GM18511 (cell line): ENCODE results near the gene TGFB3.
A peak's percentile ranks its signal among the peaks of the same experiment; 100 is the strongest.

Source experiments
- ATAC-seq: cut with Tn5 transposase; IDR thresholded peaks from one replicate; pipeline ENCODE4 v1.9.1; 2021; ENCODE audit warnings: mild to moderate bottlenecking, moderate library complexity; ENCODE audit not compliant: unreplicated experiment

TGFB3 gene

DNA sequence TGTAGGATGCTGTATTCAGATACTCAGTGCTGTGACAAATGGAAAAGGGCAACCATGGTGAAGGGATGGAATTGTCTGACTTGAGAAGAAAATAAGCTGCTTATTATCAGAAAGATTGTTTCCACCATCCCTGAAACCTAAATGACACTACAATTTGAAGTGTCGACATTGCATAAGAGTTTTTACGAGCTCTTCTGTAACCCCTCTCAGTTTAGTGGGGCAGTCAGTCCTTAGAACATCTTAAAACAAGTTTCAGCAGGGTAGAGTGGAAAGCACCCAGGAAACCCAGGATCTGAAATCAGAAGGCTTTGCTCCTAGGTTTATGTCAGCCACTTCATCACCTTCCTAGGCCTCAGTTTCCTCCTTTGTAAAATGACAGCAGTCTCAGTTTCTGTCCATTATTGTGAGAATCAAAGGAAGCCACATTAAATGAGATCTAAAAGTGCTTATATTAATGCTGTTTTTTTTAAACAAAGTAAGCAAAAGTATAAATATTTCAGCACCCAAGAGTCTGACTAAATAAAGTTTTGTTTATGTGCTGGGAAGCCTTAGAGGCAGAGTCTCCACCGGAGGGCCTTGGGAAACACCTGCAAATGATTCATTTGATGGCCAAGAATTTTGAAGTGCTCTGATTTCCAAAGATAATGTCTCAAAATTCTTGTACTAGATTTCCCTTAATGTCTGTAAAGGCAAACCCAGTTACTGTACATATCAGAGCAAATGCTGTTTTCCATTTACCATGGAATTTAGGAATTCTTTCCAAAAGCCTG is 5.6 kb upstream of the TGFB3 start:
- ATAC-seq, result no peak

DNA sequence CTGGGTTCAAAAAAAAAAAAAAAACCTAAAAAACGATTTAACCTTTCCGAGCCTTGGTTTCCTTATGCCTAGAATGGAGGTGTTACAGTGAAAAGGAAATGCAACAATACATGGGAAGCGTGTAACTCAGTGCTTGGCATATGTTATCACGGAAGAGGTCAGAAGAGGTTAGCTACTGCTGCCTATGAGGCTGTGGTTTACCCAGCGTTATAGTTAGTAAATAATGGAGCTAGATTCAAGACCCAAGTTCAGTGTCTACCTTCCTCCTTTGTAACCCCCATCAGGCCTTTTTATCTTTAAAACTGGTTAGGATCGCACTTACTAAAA is 4.6 kb upstream of the TGFB3 start:
- ATAC-seq, result no peak

DNA sequence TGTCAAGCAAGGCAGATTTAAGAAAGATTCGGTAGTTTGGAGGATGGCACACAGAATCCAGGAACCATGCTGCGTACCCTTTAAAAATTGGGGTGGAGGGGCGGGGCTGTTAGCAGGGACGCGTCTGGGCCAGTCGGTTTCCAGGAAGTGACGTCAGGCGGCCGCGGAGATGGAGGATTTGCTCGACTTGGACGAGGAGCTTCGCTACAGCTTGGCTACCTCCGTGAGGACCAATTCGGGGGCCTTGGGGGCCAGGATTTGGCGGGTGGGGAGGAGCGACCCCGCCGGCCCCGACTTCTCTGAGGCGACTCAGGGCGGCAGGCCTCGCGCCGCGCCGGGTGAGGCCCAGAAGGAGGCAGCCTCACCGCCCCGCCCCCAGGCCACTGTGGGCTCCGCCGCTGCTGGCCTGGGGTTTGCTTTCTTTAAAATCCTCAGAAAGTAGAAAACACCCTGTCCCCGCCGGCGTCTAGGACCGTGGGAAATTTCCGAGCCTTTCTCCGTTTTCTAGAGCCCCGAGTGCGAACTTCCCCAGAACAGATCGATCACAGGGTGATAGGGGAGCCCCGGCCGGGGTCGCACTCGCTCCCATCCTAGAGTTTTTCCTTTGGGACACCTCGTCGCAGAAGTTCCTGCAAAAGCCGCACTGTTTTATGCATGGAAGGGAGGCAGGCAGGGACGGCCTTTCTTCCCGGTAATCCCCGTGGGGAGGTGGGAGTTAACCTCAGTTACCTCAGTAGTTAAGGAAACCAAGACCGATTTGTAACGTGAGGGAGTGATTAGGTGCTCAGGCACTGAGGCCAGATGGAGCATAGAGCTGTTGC is 4.0 kb upstream of the TGFB3 start, which contains the start of gene IFT43:
Gene IFT43 (plus strand): TSS at position 146 of the 821 bp plus-strand sequence. CDS start 24 bp downstream, at position 170.
- ATAC-seq, result peak; percentile 68

DNA sequence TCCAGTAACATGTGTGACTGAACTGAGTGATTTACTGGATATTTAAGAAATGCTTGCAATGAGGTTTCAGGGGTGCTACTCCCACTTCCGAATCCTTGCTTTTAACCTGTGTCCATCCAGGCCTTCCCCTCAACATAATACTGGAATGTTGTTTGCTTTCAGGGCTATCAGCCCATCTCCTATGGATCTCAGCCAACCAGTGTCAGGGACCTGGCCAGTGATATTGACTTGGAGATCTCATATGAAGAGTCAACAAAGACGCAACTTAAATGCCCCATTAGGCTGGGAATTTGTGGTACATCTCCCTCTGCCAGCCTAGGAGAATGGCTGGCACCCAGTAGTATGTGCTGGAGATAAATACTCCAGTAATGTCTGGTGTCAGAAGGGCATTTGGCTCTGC is 2.9 kb upstream of the TGFB3 start:
- no peak for ATAC-seq

DNA sequence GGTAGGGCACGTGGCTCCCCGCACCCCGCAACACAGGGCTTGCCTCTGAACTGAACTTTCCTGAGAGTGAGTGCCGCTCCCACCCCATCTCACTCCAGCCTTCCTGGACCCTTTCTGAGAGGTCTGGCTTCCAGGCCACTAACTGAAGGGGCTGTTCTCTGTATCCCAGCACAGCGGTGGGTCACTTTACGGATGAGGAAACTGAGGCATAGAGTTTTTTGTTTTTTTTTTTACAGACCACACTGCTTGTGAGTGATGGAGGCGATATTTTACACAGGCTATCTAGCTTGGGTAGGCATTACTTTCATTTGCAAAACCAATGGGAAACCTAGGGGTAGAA is 1.2 kb upstream of the TGFB3 start:
- ATAC-seq, result no peak

DNA sequence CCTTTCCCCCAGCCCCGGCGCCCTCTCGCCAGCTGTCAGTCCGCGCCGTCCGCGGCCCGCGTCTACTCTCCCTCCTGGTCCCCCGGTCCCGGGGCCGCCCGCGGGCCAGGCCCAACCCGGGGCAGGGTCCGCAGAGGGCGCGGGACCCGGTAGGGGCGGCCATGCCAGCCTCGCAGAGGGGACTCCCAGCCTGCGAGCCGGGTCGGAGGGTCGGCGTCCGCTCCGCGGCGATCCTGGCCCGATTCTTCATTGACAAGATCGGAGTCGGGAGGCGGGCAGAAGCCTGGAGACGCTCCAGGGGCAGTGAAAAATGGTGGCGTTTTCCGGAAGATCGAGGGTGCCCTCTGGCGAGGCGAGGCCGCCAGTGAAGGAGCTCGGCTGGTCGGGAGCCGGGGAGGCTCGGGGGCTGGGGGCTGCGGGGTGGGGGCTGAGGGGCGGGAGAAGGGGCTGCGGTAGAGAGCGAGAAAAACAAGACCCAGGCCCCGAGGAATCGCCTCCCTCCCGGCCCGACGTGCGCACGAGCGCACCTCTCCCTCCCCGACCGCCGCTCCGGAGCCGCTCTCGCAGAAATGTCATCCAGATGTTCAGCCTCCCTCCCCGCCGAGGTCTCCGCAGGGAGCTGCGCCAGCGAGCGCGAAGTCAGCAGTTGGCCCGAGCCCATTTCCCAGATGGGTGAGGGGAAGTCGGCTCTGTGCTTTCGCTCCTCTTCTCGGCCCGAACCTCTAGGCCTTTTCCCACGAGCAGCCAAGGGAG is 647 bp upstream of the TGFB3 start:
- peak; percentile 57 for ATAC-seq

GRCh38 chr14:75980856-75981255 is 939 bp downstream of the TGFB3 start:
- ATAC-seq, result no peak

GRCh38 chr14:75979648-75980565 is 1.9 kb downstream of the TGFB3 start:
- no peak for ATAC-seq

GRCh38 chr14:75979071-75979571 is 2.7 kb downstream of the TGFB3 start:
- no peak for ATAC-seq

GRCh38 chr14:75978249-75978731 is 3.5 kb downstream of the TGFB3 start:
- ATAC-seq, result no peak

- no peak for ATAC-seq
Observed at GRCh38 chr14:75977582-75977943, 4.2 kb downstream of the TGFB3 start.

DNA sequence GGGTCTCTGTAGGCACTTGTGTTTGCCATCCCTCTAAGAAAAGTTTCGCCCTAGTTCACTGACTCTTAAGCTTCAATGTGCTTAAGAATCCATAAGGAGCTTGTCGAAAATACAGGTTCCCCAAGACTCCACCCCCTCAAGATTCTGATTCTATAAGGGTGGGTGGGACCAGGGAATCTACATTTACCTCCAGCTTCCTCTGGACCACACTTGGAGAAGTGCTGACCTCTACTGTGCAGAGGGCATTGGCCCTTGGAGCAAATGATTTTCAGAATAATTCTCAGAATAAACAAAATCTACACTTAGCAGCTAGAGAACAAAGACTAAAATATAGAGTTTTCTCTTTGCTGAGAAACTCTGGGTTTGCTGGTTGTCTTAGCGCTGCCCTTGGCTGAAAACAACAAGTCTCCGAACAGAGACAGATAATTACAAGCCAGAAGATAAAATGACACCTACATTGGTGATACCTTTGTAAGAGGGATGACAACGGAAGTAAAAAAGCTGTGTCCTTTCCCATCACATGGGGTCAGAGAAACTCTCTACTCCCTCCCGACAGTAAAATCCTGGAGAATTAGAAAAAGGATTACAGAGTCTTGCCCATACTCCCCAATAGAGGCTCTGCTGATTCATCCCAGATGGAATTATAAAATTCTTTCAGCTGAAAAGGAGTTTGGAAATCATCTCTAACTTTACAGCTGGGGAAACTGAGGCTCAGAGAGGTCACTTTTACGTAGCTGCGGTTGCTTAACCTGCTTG is 4.8 kb downstream of the TGFB3 start:
- no peak for ATAC-seq

DNA sequence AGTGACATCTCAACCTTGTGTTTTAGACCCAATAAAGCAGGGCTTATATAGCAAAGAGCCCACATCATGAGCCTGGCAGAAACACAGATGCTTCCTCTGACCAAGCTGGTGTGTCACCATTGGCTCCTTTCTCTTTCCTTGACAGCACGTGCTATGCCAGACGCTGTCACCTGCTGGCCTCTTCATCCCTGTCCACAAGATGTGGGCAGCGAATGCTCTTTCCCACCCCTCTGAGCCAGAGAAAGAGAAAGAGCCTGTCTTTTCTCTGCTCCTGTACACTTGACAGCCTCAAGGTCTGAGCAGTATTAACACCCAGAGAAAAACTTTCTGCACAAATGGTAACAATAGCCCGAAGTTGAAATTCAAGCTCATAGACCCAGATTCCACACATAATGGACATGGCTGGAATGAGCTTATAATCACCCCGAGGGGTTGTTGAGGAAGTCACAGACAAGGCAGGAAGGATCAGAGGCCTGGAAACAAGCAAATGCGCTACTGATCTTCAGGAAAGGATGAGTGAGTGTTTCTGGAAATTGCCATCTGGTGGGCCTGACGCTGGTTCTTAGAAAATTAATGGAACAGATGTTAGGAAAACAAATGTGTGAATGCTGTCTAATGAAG is 8.9 kb downstream of the TGFB3 start:
- no peak for ATAC-seq

DNA sequence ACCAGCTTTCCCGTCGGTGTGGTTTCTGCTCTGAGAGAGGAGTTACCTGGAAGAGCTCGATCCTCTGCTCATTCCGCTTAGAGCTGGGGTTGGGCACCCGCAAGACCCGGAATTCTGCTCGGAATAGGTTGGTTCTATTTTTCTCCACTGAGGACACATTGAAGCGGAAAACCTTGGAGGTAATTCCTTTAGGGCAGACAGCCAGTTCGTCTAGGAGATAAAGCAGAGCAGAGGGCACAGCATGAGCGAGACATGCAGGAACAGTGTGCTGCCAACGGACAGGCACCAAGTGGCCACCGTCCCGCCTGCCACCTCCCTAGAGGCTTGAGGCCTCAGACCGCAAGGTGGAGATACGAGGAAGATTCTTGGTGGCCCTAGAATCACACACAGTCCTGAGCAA is 10.3 kb downstream of the TGFB3 start:
- ATAC-seq, result no peak

- ATAC-seq, result no peak
Observed at GRCh38 chr14:75970989-75971388, 10.8 kb downstream of the TGFB3 start.

- ATAC-seq, result no peak
Observed at GRCh38 chr14:75969891-75970290, 11.9 kb downstream of the TGFB3 start.

DNA sequence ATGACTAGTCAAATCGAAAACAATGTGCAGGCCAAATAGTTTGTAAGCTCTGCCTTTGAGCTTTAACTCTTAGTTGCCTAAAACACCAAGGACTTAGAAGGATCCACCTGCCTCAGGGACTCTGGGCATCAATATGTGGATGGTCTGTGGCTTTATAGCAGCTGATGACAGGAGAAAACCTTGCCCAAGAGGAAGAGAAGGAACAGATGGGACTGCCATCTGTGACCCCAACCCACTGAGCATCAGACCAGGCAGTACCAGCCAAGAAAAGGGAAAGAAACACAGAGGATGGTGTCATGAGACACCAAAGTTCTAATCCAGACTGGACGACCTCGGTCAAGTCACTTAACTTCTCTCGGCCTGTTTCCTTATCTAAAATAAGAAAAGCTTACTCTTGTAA is 12.7 kb downstream of the TGFB3 start:
- ATAC-seq, result no peak

GRCh38 chr14:75968456-75968855 is 13.3 kb downstream of the TGFB3 start:
- ATAC-seq, result no peak

GRCh38 chr14:75967866-75968265 is 13.9 kb downstream of the TGFB3 start:
- no peak for ATAC-seq
